ENCODE data around the gene FAM241A. TPM values are rescaled to one million over a fixed set of nuclear protein-coding genes. Genes with fewer than 3 reads are reported as not detected.
"Not testable (repeated sequence)": the region's sequence is repeated elsewhere in the genome, so short reads cannot be mapped to it uniquely, and the experiment has no call there.

FAM241A gene
- 2.1 TPM for total RNA-seq

DNA sequence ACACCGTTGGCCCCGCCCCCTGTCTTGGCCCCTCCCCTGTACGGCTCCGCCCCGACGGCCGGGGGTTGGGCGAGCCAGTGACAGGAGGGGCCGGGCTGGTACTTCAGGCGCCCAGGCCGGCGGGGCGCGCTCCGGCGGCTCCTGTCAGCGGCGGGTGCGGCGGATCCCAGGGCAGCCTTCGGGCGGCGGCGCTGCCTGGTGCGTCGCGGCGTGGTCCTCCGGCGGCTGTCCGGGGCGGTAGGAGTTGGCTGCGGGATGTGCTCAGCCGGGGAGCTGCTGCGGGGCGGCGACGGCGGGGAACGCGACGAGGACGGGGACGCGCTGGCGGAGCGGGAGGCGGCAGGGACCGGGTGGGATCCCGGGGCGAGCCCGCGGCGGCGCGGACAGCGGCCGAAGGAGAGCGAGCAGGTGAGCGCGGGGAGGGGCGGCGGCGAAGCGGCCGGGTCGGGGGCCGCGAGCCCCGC is at the start of gene FAM241A:
TSS of gene FAM241A (plus strand) at position 129 of the 464 bp plus-strand sequence. CDS start at position 256, 127 bp downstream.
- DNase-seq = peak; percentile 89

DNA sequence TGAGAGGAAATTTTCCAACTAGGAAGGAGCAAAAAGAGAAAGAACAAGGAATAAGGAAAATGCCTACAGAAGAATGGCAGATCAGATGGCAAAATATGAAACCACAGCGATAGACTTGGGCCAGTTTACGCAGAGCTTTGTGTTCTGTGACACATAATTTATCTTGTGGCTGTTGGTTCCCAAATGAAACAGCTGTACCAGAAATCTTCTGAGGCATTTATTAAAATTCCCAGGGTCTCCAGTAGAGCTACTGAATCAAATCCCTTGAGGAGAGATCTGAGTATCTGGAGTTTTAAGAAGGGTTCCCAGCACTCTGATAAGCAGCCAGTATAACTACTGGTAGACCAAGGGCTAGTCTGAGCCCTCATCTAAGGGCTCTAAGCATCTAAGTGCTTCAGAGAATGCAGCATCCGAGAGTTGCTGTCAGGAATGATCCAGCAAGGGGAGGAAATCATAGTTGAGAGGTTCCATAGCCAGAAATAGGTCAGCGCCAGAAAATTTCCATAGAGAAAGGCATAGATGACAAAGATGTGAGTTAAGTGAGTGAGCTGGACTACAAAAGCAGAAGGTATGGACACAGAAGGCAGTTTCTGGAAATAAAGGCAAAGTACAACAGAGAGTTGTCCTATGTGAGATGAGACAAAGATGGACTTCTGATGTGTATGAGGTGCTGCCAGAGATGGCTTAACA is 46.3 kb upstream of the FAM241A start:
- no peak for DNase-seq

DNA sequence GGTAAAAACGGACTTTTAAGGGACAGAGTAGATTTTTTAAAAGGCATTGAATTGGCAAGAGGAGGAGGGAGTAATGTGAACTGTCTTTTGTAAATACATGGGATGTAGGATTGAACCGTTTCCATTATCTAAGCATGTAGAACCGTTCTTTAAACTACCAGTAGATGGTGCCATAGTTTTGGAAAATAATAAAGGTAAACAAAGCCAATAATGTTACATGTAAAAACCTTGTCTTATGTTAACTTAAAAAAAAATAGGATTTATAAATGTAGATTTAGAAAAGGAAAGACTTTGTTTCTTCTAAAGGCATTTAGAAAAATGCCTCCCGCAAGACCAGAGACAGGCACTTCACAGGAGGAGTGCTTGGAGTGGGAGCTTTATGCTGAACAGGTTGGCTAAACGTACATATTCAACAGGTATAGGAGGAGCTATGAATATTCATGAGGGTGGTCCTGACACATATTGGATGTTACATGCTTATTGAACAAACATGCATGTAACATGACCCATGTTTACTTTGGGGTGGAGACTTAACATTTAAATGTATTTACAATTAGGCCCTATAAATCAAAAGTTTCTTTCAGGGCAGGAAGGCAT is 45.5 kb upstream of the FAM241A start:
- DNase-seq = peak; percentile 83

DNA sequence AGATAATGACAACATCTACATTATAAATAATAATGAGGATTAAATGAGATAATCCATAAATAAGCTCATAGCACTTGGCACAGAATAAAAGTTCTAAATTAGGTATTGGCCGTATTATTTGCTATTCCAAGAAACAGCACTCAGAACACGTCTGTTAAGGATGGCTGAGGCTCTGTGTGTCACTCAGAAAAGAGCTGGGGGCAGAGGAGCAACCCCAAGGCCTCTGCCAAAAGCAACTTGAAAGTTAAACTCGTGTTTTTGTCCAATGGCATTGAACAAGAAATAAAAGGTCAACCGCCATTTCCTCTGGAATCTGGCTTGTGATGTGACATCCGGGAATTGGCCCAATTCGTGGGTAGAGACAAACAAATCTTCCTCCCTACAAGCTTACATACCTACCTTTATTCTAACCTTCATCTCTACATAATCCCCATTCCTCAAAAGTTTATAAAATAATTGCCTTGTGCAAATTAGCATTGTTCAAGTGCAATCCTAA is 42.3 kb upstream of the FAM241A start:
- no peak for DNase-seq

DNA sequence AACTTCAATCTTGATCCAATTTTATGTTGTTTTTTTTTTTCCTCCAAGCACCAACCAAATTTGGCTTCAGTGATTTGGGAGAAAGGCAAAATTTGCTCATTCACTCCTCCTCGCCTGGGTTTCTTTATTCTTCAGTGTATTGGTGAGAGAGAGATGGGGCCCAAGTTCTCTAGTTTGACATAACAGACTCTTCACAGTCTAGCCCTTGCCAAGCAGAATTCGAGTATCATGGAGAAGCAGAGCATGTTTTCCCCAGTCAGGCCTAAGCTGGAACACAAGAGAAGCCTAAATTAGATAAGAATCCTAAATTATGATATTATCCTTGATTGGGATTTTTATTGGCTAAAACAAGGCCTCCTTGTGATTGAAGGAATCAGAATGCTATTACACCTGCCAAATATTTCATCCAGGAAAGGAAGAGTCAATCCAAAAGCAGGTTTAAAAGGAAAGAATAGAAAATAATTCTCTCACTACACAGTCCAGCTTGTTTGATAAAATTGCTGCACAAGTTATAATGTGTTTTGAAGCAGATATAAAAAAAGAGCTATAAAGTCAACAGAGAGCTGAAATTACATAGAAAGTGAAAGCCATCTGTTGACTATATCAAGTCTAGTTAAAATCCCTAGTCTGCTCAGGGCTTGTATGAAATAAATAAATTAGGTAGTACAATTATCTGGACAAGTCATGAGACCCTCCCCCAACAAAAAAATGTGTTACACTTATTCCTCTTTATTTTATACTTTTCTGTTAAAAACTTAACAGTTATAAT is 39.9 kb upstream of the FAM241A start:
- DNase-seq = no peak

DNA sequence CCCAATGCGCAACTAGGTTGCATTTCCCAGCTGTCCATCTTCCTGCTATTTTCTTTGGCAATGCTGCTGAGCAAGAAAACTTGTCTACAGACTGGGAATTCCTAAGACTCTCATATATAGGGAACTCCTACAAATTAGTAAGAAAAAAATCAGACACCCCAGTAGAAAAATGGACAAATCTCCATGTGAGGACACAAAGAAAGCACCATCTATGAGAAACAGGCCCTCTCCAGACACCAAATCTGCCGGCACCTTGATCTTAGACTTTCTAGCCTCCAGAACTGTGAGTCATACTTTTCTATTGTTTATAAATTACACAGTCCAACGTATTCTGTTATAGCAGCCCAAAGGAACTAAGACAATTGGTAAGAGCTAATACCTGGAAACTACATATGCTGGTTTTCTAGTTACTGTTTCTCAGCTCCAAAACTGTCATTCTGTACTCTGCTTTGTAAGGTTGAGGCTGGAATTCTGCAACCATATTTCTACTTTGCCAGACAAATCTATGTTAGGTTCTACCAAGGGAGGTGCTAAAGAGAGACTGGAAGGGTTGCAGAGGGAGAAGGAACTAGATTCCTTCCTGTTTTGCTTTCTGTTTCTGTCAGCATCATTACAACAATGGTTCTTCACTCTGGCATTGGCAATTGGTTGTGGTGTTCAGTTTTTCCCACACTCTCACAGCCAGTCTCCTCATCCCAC is 35.7 kb upstream of the FAM241A start:
- no peak for DNase-seq

DNA sequence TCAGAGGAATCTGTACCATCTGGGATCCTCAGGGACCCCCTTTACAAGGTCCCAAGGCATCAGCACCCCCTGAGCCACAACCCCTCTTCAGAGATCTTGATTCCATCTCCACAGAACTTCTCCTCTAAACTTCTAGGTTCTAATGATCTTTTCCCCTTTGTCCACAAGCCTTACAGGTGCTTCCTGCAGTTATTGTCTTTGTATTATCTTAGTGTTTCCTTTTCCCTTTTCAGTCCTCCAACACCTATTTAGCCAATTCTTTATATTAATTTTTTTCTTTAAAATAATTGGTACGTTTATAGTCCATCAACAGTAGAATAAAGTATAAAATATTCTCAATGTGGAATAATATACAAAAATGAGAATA is 35.2 kb upstream of the FAM241A start:
- DNase-seq = no peak

DNA sequence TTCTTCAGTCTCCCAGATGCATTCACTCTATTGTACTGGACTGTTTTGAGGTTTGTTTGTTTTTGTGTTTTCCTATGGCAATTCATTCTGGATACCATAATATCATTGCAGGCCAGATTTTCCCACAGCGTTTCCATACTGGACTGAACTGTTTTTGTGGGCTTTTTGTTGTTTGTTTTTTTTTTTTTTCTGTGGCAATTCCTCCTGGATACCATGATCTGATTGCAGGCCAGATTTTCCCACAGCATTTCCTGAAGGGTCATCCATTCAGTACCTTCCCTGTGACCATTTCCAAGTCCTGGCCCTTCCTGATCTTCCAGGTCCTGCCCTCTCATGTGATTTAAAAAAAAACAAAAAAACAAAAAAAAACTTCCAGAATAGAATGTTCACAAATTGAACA is 33.9 kb upstream of the FAM241A start:
- DNase-seq = no peak

DNA sequence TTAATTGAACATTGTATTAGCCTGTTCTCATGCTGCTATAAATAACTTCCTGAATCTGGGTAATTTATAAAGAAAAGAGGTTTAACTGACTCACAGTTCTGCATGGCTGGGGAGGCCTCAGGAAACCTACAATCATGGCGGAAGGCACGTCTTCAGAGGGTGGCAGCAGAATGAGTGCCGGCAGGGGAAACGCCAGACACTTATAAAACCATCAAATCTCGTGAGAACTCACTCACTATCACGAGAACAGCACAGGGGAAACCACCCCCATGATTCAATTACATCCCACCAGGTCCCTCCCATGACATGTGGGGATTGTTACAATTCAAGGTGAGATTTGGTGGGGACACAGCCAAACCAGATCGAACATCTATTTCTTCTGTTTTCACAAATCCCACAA is 33.2 kb upstream of the FAM241A start:
- DNase-seq = not testable (repeated sequence)

DNA sequence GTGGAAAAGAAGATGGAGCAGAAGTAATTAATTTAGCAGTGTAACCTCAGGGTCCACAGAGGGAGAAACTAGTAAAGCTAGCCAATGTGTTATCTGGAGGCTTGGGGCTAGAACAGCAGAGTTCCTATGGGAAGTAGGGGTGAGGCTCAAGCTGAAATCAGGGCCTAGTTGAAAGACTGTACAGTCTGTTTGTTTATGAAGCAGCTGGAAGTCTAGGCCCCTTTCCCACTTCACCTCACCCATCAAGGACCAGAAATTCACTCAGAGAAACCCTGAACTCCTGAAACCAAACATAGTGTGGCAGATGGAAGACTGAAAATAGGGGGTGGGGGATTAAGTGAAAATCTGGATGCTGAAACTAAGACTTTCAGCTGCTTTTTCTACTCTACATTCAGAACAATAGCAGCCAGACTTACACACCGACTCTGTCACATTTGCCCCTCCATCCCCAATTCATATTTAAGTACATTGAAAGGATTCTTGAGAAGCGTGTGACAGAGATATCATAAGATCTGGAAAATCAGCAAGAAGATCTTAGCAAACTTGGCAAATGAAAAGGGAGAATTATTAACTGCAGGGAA is 32.6 kb upstream of the FAM241A start:
- peak; percentile 28 for DNase-seq

DNA sequence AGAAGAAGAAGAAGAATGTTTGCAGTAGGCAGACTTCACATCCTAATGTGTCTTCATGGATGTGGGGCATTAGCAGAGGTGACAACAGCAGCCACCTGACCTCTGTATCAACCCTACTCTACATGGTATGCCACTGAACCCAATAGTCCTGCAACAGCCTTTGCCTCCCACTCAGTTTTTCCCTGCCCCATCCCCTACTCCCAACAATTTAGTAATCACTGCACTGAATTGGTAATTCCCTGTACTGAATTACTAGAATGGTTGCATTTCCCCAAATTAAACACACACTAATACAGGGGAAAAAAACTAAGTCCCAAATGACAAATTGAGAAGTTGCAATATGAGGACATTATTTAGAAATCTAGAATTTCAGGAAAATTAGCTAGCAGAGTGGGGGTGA is 31.4 kb upstream of the FAM241A start:
- DNase-seq = no peak

DNA sequence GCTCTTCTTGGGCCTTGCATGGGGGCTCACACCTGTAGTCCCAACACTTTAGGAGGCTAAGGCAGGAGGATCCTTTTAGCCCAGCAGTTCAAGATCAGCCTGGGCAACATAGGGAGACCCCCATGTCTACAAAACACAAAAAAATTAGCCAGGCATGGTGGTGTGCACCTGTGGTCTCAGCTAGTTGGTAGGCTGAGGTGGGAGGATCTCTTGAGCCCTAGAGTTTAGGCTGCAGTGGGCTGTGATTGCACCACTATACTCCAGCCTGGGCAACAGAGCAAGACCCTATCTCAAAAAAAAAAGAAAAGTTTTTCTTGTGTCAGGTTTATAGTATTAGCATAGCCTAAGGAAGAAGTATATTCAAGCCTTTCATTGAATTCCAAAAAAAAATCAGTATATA is 30.8 kb upstream of the FAM241A start:
- DNase-seq = no peak

DNA sequence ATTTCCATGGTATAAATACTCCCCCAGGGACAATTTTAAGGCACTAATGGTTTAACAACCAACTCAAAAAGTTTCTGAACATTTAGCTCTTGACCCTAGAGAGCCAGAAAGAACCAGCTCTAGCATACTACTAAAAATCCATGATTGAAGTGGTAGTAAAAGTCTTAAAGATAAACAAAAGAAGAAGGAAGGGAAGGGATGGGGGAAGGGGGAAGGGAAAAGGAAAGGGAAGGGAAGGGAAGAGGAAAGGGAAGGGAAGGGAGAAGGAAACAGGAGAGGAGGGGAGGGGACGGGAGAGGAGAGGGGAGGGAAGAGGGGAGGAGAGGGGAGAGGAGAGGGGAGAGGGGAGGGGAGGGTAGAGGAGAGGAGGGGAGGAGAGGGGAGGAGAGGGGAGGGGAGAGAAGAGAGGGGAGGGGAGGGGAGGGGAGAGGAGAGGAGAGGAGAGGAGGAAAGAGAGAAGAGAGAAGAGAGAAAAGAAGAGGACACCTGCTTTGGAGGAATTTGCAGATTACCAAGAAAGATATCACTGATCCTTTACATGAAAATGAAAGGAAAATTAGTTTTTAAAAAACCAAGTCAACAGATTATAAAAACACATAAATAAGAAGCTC is 26.4 kb upstream of the FAM241A start:
- DNase-seq = no peak

DNA sequence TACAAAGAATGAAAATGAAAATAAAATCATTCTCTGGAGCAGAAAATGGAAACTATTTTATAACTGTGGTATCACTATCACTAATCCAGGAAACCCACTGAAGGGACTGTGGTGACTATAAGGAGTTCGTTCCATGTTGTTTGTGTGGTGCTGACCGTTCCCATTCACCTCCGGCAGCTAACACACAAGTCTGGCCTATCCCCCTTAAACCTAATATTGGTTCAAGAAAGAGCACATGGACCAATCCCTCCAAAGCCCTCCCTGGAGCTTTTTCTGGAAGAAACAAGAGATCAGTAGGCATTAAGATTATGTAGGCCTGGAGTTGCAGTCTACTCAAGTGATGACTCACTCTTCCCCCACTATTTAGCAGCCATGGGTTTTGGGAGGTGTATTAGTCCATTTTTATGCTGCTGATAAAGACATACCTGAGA is 25.9 kb upstream of the FAM241A start:
- no peak for DNase-seq

DNA sequence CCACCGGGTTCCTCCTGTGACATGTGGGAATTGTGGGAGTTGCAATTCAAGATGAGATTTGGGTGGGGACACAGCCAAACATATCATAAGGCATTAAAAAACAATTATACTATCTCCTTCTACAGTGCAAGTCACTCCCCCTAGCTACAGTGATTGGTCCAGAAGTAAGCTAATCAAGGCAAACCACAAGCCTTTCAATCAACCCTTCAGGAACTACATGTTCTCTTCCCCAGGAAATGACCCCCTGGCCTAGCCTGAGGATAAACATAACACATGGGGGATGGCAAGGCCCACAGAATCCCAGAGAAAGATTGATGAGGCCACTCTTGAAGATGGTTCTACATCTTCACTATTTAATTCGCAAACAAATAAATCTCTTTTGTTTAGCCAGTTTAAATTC is 25.2 kb upstream of the FAM241A start:
- DNase-seq = no peak

DNA sequence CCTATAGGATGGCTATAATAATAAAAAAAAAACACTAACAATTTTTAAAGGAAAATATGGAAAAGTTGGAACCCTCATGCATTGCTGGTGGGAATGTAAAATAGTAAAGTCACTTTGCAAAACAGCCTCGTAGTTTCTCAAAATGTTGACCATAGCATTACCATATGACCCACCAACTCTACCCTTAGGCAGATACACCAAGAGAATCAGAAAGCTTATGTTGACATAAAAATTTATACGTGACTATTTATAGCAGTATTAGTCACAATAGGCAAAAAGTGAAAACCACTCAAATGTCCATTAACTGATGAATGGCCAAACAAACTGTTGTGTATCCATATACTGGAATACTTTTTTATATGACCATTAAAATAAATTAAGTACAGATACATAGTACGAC is 19.8 kb upstream of the FAM241A start:
- DNase-seq = no peak

DNA sequence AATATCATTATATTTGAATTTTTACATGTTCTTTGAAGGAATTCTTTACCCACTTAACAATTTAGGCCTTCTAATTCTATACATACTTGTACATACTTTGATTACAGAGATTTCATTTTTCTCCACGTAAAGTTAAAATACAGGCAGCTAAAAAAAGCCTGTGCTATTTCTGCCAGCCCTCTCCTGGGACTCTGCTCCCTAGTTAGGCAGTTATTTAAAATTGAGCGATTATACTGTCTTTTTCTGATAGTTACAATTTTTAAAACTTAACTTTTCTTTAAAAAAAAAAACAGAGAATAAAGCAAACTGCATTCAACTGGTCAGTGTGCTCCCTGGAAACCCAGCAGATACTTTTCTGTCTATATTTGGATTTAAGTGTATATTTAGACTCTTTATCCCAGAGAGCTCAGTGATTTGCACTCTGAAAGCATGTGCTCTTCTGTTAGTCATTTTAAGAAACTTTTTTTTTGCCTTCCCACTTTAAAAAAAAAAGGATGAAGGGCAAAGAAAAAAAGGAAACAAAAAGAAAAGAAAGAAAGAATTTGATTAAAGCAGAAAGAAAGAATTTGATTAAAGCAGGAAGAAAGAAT is 18.1 kb upstream of the FAM241A start:
- DNase-seq = no peak

DNA sequence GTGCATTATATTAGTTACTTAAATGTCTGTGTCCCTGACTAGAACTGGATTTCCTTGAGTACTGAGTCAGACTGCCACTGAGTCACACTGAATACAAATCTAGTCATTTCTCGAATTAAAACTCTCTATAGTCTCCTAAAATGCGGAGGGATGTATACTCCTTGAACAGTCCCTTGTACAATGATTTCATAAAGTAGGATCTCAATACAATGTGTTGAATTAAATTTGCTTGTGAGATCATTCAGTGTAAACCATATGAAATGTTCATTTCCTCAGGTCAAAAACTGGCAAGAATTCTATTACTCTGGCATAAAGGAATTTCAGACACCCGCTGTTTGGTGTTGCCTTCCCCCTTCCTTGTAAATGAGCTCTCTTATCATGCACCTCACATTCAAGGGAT is 17.5 kb upstream of the FAM241A start:
- no peak for DNase-seq

DNA sequence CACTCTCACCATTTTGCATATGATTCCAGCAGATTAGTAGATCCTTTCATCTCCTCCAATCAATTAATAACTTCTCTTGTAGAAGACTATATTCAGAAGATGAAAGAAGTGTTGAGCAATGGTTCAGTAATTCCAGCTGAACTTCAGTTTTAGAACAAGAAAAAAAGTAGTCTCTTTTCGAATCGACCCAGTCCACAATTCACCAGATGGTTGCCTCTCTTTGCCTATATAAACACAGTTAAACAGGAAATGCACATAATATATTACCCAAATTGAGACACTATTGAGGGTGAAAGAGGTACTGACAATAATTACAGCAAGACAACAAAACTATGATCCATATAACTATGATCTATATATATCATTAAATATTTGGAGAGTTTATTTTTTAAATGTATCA is 16.8 kb upstream of the FAM241A start:
- DNase-seq = no peak

DNA sequence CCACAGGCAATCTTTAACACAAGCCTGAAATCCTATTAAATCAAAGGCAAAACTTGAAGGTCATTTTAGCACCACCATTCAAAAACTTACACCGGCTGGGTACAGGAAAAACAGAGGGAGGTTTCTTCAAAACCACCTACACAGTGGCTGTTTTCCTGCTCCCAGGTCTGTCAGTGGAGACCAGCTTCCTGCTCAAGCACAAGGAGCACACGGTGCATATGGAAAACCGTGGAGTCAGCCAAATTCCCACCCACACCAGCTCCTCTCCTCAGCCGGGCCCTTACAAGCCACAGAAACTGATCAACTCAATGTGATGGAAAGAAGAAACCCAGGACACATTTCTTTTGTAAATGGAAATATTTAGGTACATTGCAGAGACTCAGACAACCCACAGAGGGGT is 14.3 kb upstream of the FAM241A start:
- DNase-seq = peak; percentile 61

DNA sequence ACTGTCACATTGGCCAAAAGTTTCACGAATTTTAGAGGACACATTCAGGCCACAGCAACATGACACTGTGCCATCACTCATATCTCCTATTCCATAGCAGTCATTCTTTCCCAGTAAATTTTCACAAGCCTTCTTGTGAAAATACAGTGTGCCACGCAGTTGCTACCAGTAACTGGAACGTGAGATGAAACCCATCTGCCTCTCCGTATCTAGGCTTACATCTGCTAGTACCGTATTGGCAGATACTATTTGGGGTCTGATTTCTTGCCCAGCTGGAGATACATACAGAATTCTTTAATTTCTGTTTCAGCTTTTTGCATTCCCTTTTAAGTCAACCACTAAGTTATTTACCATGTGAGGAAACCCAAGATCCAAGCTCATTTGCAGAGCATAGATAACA is 8.7 kb upstream of the FAM241A start:
- DNase-seq = no peak

Data from tongue (tissue), 2 donors.